GM23338 (cell line): Measurements from ENCODE around the gene ZNF326. TPM values are rescaled to one million over a fixed set of nuclear protein-coding genes. Genes with fewer than 3 reads are reported as not detected.

Source experiments
- CTCF ChIP-seq, 2 experiments: fragments of 200-600 bp in 1 of 2; sonication (generic) in 1 of 2; conservative IDR thresholded peaks; 2 replicates each; pipeline versions ENCODE4 v1.5.1 to v1.6.1; 2016 to 2017; ENCODE audit warnings: antibody characterized with exemption in 2 of 2, low read depth in 2 of 2, mild to moderate bottlenecking in 2 of 2, moderate library complexity in 1 of 2
- ETS1 ChIP-seq: IDR thresholded peaks from 2 replicates; pipeline ENCODE4 v1.6.1; 2016; ENCODE audit warnings: antibody characterized with exemption
- EZH2phosphoT487 ChIP-seq: fragments of 200-600 bp; sonication (generic); IDR thresholded peaks from one replicate; pipeline ENCODE4 v1.8.1; 2018; ENCODE audit warnings: antibody characterized with exemption; ENCODE audit not compliant: unreplicated experiment
- POLR2AphosphoS5 ChIP-seq: IDR thresholded peaks from 2 replicates; pipeline ENCODE4 v1.6.1; 2016; ENCODE audit warnings: antibody characterized with exemption, low read depth
- ZNF114 ChIP-seq: fragments of 250-450 bp; sonication (Bioruptor Pico); IDR thresholded peaks from 2 replicates; pipeline ENCODE4 v1.5.0; 2020; ENCODE audit warnings: mild to moderate bottlenecking, moderate library complexity
- ZNF462 ChIP-seq: fragments of 250-450 bp; sonication (Bioruptor Pico); IDR thresholded peaks from 2 replicates; pipeline ENCODE4 v1.5.0; 2020; ENCODE audit warnings: mild to moderate bottlenecking, moderate library complexity
- polyA plus RNA-seq: library from polyadenylated mRNA; unstranded; fragments of >200 nt; fragmentation: Nextera tagmentation; extraction: Ambion mirVana; gene quantifications from 2 replicates; pipeline ENCODE4 v1.2.1, GENCODE V29; 2016
- total RNA-seq: library from RNA; depleted of rRNA; stranded (reverse); fragments of >200 nt; shearing (Covaris generic); gene quantifications from 2 replicates; pipeline ENCODE4 v1.2.3, GENCODE V29; 2014

The ZNF326 gene
- total and polyA plus RNA-seq, 2 experiments from 2014 or later: 28.6 to 35.1 TPM

- TF ChIP-seq ZNF462 (CRISPR knock-in tag): no peak
- no peak for TF ChIP-seq POLR2AphosphoS5
- no peak for TF ChIP-seq ZNF114
- no peak for TF ChIP-seq ETS1
- TF ChIP-seq EZH2phosphoT487: no peak
- TF ChIP-seq CTCF (conservative IDR thresholded peaks at IDR 0.05; ENCODE audit: low read depth in 2 of 2): no peak
These were observed 3.7 kb upstream of the ZNF326 start (continued) for GRCh38 chr1:89990976-89991831.
